GM19240 (cell line): ENCODE results near the gene BAZ1B.
"Not testable (repeated sequence)": the region's sequence is repeated elsewhere in the genome, so short reads cannot be mapped to it uniquely, and the experiment has no call there.

Experiments
- DNase-seq: peaks from one replicate; pipeline ENCODE4 v3.0.0; 2011; ENCODE audit warnings: low spot score; ENCODE audit not compliant: insufficient read length

The BAZ1B gene

GRCh38 chr7:73443548-73444255 lies 78.4 kb downstream of the BAZ1B start:
- DNase-seq: no peak

DNA sequence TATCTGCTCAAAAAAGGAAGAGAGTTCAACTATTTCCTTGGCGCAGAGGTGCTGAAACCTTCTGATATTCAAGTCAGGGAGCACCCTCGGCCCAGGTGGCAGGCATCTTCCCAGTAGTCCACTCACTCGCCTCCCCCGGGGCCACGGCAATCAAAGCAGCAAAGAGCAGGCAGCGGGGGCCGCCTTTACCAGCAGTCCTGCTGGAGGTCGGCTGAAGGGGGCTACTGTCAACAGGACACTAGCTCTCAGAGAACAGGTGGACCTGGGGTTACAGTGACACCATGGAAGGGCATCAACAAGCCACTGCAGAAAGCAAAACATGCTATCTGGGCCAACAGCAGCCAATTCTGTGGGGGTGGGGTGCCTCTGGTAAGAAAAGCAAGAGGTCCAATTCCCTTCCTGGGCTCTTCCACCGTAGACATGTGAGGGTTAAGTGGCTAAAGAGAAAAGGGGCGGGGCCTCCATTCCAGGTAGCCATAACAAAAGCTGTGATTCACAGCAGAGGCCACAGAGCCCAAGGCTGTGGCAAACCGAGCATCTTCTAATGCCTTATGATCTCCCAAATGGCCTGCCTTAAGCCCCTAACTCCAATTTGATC lies 79.1 kb downstream of the BAZ1B start:
- DNase-seq: no peak

GRCh38 chr7:73442222-73442902 lies 79.7 kb downstream of the BAZ1B start:
- no peak for DNase-seq

DNA sequence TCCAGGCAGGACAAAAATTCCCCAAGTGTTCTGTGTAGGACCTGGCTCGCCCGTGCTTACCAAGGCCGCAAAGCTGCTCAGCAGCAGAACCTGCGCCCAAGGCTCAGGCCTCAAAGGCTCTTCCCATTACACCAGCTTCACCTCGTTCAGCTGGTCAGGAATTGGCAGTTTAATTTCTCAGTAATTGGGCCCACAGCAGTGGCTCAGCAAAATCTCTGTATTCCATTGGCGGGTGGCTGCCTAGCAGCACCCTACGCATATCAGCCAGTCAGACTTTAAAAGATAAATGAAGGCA lies 82.7 kb downstream of the BAZ1B start:
- DNase-seq: no peak

DNA sequence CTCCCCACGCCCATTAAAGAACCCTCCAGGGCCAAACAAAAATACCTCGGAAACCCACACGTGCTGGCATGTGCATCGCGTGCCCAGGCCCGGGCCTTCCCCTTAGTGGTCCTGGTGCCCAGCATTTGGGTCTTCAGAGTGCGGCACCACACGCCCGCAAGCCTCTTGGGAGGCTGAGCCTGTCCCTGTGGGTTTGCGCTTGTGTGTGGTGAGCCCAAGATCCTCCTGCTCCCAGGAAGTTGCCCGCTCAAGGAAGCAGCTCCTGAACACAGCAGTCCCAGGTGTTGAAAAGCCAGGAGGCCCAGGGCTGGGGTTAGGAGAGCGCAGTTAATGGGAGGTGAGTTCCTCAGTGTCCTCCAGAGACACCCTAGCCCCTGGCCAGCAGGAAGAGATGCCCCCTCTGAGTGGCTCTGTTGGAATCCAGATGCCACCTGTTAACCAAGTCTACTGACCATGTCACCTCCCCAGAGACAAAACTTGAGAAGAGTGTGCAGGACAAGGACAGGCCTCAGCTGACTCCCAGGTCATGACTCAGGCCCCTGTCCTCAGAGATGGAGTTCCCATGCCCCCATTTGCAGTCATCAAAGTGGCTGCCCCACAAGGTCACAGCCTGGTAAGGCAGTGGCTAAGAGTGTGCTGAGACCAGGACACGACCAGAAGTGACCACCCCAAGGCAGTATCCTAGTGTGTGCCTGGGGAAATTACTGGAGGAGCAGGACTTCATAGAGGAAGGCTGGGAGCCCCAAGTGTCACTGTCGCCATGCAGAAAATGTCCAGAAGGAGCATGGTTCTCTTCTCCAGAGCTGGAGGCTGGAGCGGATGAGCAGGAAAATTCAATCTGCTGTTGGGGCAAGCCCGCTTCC lies 83.3 kb downstream of the BAZ1B start:
- no peak for DNase-seq

DNA sequence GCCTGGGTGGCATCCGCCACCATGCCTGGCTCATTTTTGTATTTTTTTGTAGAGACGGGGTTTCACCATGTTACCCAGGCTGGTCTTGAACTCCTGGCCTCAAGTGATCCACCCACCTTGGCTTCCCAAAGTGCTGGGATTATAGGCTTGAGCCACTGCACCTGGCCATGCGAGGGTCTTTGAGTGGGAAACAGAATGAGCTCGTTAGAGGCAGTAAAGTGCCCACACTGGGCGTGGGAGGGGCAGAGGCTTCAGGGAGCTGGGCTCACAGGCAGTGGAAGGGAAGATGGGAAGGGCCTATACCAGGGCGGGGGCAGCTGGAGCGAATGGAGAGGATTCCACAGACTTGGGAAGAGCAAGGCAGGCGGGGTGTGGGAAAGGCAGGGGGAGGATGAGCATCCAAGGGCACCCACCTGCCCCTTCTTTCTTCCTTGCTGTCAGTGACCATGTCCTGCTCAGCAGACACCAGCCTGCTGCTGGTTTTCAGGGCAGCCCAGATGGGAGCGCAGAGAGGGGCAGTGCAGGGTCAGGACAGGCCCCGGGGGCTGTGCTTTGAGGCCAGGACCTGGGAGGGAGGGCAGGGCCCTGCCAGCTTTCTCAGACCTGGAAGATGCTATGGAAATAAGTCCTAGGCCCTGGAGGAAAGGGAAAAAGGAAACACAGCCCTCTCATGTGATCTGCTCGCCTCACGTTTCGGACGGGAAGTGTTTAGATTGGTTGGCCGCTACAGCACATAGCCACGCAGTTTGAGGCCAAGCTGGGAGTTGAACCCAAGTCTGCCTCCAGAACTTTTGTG lies 84.3 kb downstream of the BAZ1B start:
- DNase-seq: no peak

GRCh38 chr7:73437091-73437490 lies 85.0 kb downstream of the BAZ1B start:
- no peak for DNase-seq

GRCh38 chr7:73436031-73436929 lies 85.8 kb downstream of the BAZ1B start:
- no peak for DNase-seq

GRCh38 chr7:73435471-73436009 lies 86.6 kb downstream of the BAZ1B start:
- DNase-seq: no peak

GRCh38 chr7:73434701-73435069 lies 87.4 kb downstream of the BAZ1B start:
- DNase-seq: no peak

GRCh38 chr7:73433924-73434700 lies 88.0 kb downstream of the BAZ1B start:
- no peak for DNase-seq

- DNase-seq: no peak
Measured at GRCh38 chr7:73432676-73433075, 89.4 kb downstream of the BAZ1B start.

DNA sequence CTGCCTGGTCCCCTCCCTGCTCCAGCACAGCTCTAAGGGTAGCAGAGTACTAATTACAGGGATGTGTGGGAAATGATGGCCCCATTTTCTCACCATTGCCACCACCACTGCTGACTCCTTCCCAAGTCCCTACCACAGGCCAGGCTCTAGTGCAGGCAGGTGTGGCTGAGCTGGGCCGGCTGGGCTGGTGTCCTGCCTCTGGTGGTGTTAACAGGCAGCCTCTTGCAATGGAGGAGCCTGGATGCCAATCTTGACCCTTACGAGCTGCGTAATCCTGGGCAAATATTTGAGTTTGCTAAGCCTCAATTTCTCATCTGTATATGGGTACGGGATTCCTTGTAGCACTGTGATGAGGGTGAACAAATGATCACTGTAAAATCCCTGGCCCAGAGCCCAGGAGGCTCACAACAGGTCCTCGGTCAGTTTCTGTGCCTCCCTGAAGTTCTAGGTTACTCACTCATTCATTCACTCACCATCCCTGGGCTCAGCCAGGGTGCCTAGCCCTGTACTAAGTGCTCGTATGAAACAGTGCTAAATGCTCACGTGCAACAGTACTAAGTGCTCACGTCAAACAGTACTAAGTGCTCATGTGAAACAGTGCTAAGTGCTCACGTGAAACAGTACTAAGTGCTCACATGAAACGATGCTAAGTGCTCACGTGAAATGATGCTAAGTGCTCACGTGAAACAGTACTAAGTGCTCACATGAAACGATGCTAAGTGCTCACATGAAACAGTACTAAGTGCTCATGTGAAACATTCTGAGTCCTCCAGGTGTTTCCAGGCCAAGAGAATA lies 90.9 kb downstream of the BAZ1B start:
- DNase-seq: no peak

DNA sequence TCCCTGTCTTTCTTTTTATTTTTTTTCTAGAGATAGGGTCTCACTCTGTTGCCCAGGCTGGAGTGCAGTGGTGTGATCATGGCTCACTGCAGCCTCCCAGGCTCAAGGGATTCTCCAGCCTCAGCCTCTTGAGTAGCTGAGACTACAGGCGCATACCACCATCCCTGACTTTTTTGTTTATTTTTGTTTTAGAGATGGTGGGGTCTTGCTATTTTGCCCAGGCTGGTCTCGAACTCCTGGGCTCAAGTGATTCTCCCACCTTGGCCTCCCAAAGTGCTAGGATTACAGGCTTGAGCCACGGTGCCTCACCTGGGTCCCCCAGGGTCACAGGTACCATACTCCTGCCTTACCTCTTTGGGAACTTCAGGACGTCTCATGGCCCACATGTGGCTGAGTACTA lies 91.6 kb downstream of the BAZ1B start:
- not testable (repeated sequence) for DNase-seq

DNA sequence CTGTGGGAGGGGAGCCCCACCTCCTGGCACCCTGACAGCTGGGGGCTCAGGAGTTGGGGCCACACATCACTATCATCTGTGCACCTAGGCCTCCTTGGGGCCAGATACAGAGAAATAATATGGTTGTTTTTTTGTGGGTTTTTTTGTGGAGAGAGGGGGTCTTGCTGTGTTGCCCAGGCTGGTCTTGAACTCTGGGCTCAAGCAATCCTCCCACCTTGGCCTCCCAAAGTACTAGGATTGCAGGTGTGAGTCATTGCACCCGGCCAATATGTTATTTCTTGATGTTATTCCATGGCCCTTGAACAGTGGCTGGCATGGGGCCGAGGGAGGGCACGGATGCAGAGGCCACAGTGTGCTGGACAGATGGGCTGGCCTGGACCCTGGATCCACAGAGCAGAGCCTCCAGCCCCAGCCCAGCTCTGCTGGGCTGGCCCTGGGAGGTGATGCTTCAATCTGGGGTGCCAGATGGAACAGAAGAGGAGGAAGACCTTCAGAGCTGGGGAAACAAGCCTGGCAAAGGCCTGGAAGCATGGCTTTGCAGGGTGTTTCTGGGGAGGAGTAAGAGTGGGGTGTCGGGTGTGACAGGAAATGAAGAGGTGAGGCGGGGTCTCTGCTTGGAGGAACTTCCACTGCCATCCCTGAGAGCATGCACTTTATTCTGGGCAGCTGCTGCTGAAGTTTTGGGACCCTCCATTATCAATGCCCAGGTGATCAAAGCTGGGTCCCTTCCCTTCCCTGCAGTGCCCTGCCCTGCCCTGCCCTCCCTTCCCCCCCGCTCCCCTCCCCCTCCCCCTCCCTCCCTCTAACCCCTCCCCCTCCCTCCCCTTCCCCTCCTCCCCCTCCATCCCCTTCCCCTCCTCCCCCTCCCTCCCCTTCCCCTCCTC lies 92.2 kb downstream of the BAZ1B start:
- no peak for DNase-seq

DNA sequence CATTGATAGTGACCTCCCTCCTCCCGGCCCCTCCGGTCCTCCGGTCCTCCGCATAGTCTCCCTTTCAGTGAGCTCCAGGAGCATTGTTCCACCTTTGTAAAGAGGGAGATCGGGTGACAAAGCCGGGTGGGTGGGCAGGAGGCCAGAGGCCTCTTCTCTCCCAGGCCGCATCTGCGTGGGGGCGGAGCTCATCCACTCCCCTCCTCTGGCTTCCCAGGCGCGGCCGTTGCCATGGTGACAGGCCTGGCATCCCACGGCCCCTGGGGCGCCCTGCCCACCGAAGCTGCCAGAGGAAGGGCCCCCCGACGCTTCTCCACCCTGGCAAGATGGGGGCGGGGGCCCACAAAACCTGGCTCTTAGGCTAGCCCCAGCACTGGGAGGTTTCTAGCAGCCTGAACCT lies 92.9 kb downstream of the BAZ1B start:
- no peak for DNase-seq
